Measurements from ENCODE around the gene DRAP1. TPM values are rescaled to one million over a fixed set of nuclear protein-coding genes. Genes with fewer than 3 reads are reported as not detected.

Gene DRAP1
- polyA plus RNA-seq, 2 of the 4 experiments (the other 2 are of a cell fraction) = 73.7 to 143 TPM

DNA sequence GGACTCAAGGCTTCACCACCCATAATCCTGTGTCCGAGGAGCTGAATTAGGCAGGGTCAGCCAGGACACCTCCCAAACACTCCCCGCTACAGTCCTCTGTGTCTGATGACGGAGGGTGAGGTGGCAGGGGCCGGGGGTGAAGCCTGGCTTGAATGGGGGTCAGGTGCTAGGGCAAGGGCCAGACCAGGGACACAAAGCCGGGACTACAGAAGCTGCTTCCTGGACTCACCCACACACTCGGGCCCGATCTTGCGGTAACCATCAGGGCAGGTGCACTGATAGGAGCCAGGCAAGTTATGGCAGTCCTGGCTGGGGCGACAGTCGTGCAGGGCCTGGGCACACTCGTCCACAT, 48.9 kb upstream of the DRAP1 start (continued):
- TF ChIP-seq, protein P1, sequence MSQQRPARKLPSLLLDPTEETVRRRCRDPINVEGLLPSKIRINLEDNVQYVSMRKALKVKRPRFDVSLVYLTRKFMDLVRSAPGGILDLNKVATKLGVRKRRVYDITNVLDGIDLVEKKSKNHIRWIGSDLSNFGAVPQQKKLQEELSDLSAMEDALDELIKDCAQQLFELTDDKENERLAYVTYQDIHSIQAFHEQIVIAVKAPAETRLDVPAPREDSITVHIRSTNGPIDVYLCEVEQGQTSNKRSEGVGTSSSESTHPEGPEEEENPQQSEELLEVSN (IDR thresholded peaks at IDR 0.05; ENCODE audit: borderline replicate concordance, low read depth) = no peak
- TF ChIP-seq, protein P2, sequence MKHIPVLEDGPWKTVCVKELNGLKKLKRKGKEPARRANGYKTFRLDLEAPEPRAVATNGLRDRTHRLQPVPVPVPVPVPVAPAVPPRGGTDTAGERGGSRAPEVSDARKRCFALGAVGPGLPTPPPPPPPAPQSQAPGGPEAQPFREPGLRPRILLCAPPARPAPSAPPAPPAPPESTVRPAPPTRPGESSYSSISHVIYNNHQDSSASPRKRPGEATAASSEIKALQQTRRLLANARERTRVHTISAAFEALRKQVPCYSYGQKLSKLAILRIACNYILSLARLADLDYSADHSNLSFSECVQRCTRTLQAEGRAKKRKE (CRISPR knock-in tag; IDR thresholded peaks at IDR 0.05; ENCODE audit: low read depth) = no peak
- no peak for TF ChIP-seq CHD4 (IDR thresholded peaks at IDR 0.05; ENCODE audit: borderline replicate concordance)

DNA sequence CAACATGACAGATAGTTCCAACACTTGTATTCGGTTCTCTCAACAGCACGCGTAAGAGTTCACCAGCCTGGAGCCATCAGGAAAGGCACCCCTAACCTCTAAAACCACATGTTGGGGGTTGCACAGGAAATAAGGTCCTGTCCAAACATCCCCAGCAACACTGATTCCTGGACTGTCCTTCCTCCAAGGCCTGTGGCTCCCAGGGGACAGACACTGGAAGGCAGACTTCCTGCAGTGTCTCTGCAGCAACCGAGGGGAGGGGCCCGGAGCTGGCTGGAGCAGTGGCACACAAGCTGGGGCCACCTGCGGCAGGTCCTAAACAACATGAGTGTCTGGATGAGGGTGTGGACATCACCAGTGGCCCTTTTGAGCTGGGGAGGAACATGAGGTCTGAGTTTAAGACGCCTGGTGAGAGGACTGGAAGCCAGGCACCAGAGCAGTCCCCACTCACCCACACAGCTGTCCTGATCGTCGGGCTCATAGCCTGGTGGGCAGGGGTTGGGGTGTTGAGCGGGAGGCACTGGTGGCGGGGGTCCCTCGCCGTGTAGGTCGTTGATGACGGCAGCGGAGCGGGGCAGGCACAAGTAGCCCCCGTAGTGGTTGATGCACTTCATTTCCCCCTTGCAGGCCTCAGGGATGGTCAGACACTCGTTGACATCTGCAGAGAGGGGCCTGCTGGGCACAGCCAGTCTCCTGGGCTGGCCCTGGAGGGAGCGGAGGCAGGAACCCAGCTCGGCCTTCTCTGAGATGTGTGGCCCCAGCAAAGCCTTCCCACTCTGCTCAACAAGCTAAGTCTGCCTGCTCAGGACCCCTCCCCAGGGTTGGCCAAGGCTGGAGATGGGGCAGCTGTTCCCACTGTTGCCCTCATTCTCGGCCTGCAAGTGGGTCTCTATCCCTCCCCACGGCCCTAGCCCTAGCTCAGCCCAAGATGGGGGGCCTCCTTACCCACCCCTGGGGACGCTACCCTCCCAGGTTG, 48.2 kb upstream of the DRAP1 start:
- no peak overlapping the region for H3K4me2 ChIP-seq
- TF ChIP-seq, protein P3, sequence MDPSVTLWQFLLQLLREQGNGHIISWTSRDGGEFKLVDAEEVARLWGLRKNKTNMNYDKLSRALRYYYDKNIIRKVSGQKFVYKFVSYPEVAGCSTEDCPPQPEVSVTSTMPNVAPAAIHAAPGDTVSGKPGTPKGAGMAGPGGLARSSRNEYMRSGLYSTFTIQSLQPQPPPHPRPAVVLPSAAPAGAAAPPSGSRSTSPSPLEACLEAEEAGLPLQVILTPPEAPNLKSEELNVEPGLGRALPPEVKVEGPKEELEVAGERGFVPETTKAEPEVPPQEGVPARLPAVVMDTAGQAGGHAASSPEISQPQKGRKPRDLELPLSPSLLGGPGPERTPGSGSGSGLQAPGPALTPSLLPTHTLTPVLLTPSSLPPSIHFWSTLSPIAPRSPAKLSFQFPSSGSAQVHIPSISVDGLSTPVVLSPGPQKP (IDR thresholded peaks at IDR 0.05; ENCODE audit: low read depth, low read length) = no peak
- no peak for TF ChIP-seq EHF (CRISPR knock-in tag; IDR thresholded peaks at IDR 0.05)
- no peak for TF ChIP-seq CBX8 (IDR thresholded peaks at IDR 0.05)
- no peak for TF ChIP-seq ZC3H11A (IDR thresholded peaks at IDR 0.05)
- no peak for TF ChIP-seq FOSB (CRISPR knock-in tag; IDR thresholded peaks at IDR 0.05)
- TF ChIP-seq, protein P4, sequence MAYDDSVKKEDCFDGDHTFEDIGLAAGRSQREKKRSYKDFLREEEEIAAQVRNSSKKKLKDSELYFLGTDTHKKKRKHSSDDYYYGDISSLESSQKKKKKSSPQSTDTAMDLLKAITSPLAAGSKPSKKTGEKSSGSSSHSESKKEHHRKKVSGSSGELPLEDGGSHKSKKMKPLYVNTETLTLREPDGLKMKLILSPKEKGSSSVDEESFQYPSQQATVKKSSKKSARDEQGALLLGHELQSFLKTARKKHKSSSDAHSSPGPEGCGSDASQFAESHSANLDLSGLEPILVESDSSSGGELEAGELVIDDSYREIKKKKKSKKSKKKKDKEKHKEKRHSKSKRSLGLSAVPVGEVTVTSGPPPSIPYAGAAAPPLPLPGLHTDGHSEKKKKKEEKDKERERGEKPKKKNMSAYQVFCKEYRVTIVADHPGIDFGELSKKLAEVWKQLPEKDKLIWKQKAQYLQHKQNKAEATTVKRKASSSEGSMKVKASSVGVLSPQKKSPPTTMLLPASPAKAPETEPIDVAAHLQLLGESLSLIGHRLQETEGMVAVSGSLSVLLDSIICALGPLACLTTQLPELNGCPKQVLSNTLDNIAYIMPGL (CRISPR knock-in tag; IDR thresholded peaks at IDR 0.05; ENCODE audit: borderline replicate concordance) = no peak
- ATAC-seq = peak; percentile 6 to 7; a peak in 3 of 6 replicates
- no peak for DNase-seq (ENCODE audit: low read depth in 1 of 2, low spot score in 1 of 2)
- no peak for FAIRE-seq
- CTCF ChIA-PET = interaction anchor here (1.1 to 7.5 kb wide), 5 partner anchors 10 to 159 kb away, joined by 3 to 158 read pairs (median 12); partner anchors contain the start of genes C11orf68, CFL1, FIBP and KAT5
- POLR2A ChIA-PET = interaction anchor here (0.8 to 2.9 kb wide), 7 partner anchors 10 to 18 kb away, joined by 3 to 15 read pairs (median 6); partner anchors contain the start of genes FIBP and MUS81
- H3K4me1 ChIP-seq = peaks cover 6% of the 10 kb centered on the region
- peak overlapping the region in 1 of 2 experiments; percentile 35; a peak in 2 of 6 replicates for H3K27ac ChIP-seq
- no peak overlapping the region for H3K4me3 ChIP-seq
- WGBS (ENCODE audit: missing lambda C conversion rate) = 77% methylated on average over 15 of the region's 24 CpGs
- H3K9me3 ChIP-seq = no peaks in the 10 kb centered on the region

DNA sequence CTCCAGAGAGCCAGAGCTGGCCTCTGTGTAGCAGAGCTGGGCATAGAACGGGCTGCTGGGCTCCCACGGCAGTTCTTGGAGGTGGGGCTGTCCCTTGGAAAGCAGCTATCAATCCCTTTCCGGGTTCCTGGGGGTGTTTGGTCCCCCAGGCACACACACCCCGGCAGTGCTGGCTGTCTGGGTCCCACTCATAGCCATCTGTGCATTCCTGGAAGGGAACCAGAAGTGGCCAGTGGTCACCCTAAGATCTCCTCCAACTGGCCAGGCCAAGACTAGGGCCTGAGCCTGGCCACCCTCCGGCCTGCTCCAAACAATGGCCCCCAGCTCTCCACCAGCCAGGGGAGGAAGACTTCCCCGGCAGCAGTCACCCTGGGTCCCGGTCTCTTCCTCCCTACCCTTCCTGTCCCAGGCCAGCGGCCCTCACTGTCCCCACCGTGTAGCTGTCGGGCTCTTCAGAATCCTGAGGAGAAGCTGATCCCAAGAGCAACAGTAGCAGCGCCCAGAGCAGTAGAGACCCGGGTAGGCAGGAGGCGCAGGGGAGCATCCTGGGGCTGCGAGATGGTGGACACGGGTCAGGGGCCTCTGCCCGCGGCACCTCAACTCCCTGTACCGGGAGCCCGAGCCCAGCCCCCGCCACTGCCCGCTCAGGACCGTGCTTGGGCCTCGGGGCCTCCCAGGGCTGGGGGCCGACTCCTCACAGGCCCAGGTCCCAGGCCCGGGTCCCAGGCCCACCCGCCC, 47.2 kb upstream of the DRAP1 start:
- no peak overlapping the region for H3K4me3 ChIP-seq
- peak overlapping the region in 1 of 2 experiments; percentile 82; a peak in 3 of 6 replicates for H3K27ac ChIP-seq

More for the DNA sequence above, 47.2 kb upstream of the DRAP1 start:
- DNase-seq (ENCODE audit: low read depth in 1 of 2, low spot score in 1 of 2) (no peak), FAIRE-seq (no peak), ATAC-seq (peak; percentile 1 to 6; a peak in 1 of 6 replicates)
- Histone ChIP-seq H3K9me3 (no peaks in the 10 kb centered on the region), H3K4me2 (no peak overlapping the region), H3K4me1 (peaks cover 6% of the 10 kb centered on the region)
- 90% methylated on average over 14 of the region's 26 CpGs for WGBS (ENCODE audit: missing lambda C conversion rate)
- ChIA-PET CTCF (interaction anchor here (1.1 to 7.5 kb wide), 3 partner anchors 11 to 18 kb away, joined by 4 to 158 read pairs (median 78); partner anchors contain the start of genes CFL1, FIBP and MUS81), POLR2A (interaction anchor here (0.6 to 1.8 kb wide), 5 partner anchors 12 to 19 kb away, joined by 3 to 10 read pairs (median 6); partner anchors contain the start of genes FIBP and MUS81)
- no peak for TF ChIP-seq PHF8 (IDR thresholded peaks at IDR 0.05; ENCODE audit: borderline replicate concordance, low read depth)
- no peak for TF ChIP-seq GATA3 (IDR thresholded peaks at IDR 0.05; ENCODE audit: borderline replicate concordance)
- no peak for TF ChIP-seq CBX8 (IDR thresholded peaks at IDR 0.05)
- TF ChIP-seq, protein P5, sequence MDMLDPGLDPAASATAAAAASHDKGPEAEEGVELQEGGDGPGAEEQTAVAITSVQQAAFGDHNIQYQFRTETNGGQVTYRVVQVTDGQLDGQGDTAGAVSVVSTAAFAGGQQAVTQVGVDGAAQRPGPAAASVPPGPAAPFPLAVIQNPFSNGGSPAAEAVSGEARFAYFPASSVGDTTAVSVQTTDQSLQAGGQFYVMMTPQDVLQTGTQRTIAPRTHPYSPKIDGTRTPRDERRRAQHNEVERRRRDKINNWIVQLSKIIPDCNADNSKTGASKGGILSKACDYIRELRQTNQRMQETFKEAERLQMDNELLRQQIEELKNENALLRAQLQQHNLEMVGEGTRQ (IDR thresholded peaks at IDR 0.05) = no peak
- no peak for TF ChIP-seq EP300 (IDR thresholded peaks at IDR 0.05)
- TF ChIP-seq POLR2AphosphoS2 (conservative IDR thresholded peaks at IDR 0.05; ENCODE audit: low read length) = no peak
- no peak for TF ChIP-seq RAD21 (conservative IDR thresholded peaks at IDR 0.05 in 1 of 2, IDR thresholded peaks at IDR 0.05 in 1 of 2)
- no peak for TF ChIP-seq POLR2A (IDR thresholded peaks at IDR 0.05; ENCODE audit: low read length)
- no peak for TF ChIP-seq CEBPB (IDR thresholded peaks at IDR 0.05)
- TF ChIP-seq FOXS1 (CRISPR knock-in tag; IDR thresholded peaks at IDR 0.05) = no peak
- no peak for TF ChIP-seq HDAC2 (IDR thresholded peaks at IDR 0.05)
- TF ChIP-seq MAFK (IDR thresholded peaks at IDR 0.05; ENCODE audit: partially characterized antibody) = no peak
- no peak for TF ChIP-seq ESRRA (IDR thresholded peaks at IDR 0.05; ENCODE audit: borderline replicate concordance, low read length)

Data from A549 (cell line).